Activated CD8-positive, alpha-beta T cell treated with anti-CD3 and anti-CD28 coated beads for 36 hours (primary cell): ENCODE results near the gene PAX1. TPM values are rescaled to one million over a fixed set of nuclear protein-coding genes. Genes with fewer than 3 reads are reported as not detected.

ENCODE experiments used
- ATAC-seq: fragments of 200-7000 bp; cut with Tn5 transposase; one replicate; pipeline ENCODE4 v1.10.0; 2021; ENCODE audit warnings: mild to moderate bottlenecking, moderate library complexity
- CTCF ChIA-PET: fragments of 350-600 bp; sonication (Branson Sonifier 250); formaldehyde crosslinking; loops from one replicate; lab custom pipeline; 2021; ENCODE audit warnings: antibody characterized with exemption; lab: Charles Lee
- POLR2A ChIA-PET: fragments of 350-600 bp; sonication (Branson Sonifier 250); formaldehyde crosslinking; loops from one replicate; lab custom pipeline; 2021; ENCODE audit warnings: antibody characterized with exemption; lab: Charles Lee
- DNase-seq: peaks from one replicate; pipeline ENCODE4 v3.0.0-alpha.2; 2020
- H3K27ac Mint-ChIP-seq: one replicate; pipeline ENCODE4 v1.8.0; 2021; ENCODE audit warnings: mild to moderate bottlenecking, mixed read lengths
- H3K27me3 Mint-ChIP-seq: one replicate; pipeline ENCODE4 v1.8.0; 2021; ENCODE audit warnings: mixed read lengths
- H3K36me3 Mint-ChIP-seq: one replicate; pipeline ENCODE4 v1.8.0; 2021; ENCODE audit warnings: low read depth, mixed read lengths
- H3K4me1 Mint-ChIP-seq: one replicate; pipeline ENCODE4 v1.8.0; 2021; ENCODE audit warnings: low read depth, mixed read lengths
- H3K4me3 Mint-ChIP-seq: one replicate; pipeline ENCODE4 v1.8.0; 2021; ENCODE audit warnings: mild to moderate bottlenecking, moderate library complexity, mixed read lengths
- H3K9me3 Mint-ChIP-seq: one replicate; pipeline ENCODE4 v1.8.0; 2021; ENCODE audit warnings: mixed read lengths
- CTCF ChIP-seq: fragments of 200-600 bp; IDR thresholded peaks from one replicate; pipeline ENCODE4 v1.8.0; 2022; ENCODE audit warnings: antibody characterized with exemption, mild to moderate bottlenecking
- intact Hi-C: fragments of 100-400 bp; cut with micrococcal nuclease; formaldehyde crosslinking; loops from one replicate; pipeline ENCODE4 v1.10.0; 2022
- total RNA-seq, 2 experiments: library from RNA; stranded (reverse); gene quantifications; one replicate each; pipeline ENCODE4 v1.2.3, GENCODE V29; 2021

PAX1 gene
- total RNA-seq, 2 experiments from 2014 or later = not detected

GRCh38 chr20:21693322-21693721, 12.1 kb upstream of the PAX1 start:
- Mint-ChIP-seq H3K9me3 (no peaks in the 10 kb centered on the region), H3K27me3 (peaks cover 11% of the 10 kb centered on the region), H3K36me3 (no peaks in the 10 kb centered on the region), H3K27ac (no peak overlapping the region), H3K4me3 (no peak overlapping the region), H3K4me1 (no peaks in the 10 kb centered on the region)
- POLR2A ChIA-PET = no interaction called here
- ATAC-seq (no peak), DNase-seq (no peak)
- intact Hi-C loops = no loop called here
- no peak for TF ChIP-seq CTCF
- CTCF ChIA-PET = interaction anchor here (1.4 kb wide), 1 partner anchor 9 kb away, joined by 5 read pairs; no protein-coding TSS in a partner anchor

- ATAC-seq = no peak
- intact Hi-C loops = no loop called here
These were observed 6.8 kb upstream of the PAX1 start for GRCh38 chr20:21698494-21699215.

GRCh38 chr20:21699216-21699508, 6.3 kb upstream of the PAX1 start:
- ATAC-seq (no peak), DNase-seq (no peak)
- Mint-ChIP-seq H3K9me3 (no peaks in the 10 kb centered on the region), H3K36me3 (no peaks in the 10 kb centered on the region), H3K27ac (no peak overlapping the region), H3K4me3 (no peak overlapping the region), H3K4me1 (peaks cover 3% of the 10 kb centered on the region), H3K27me3 (peaks cover 51% of the 10 kb centered on the region)
- ChIA-PET POLR2A (no interaction called here), CTCF (interaction anchor here (1.6 to 1.7 kb wide), 2 partner anchors 8 to 20 kb away, joined by 3 to 5 read pairs; no protein-coding TSS in a partner anchor)
- intact Hi-C loops = no loop called here
- no peak for TF ChIP-seq CTCF

More at GRCh38 chr20:21698494-21699215, 6.8 kb upstream of the PAX1 start:
- Mint-ChIP-seq H3K9me3 (no peaks in the 10 kb centered on the region), H3K4me1 (peaks cover 3% of the 10 kb centered on the region), H3K4me3 (no peak overlapping the region), H3K36me3 (no peaks in the 10 kb centered on the region), H3K27me3 (peaks cover 49% of the 10 kb centered on the region), H3K27ac (no peak overlapping the region)
- ChIA-PET CTCF (interaction anchor here (1.7 kb wide), 1 partner anchor 20 kb away, joined by 5 read pairs; no protein-coding TSS in a partner anchor), POLR2A (no interaction called here)
- TF ChIP-seq CTCF = no peak
- DNase-seq = no peak

GRCh38 chr20:21701171-21701876, 4.1 kb upstream of the PAX1 start:
- Mint-ChIP-seq H3K4me1 (peaks cover 3% of the 10 kb centered on the region), H3K9me3 (no peaks in the 10 kb centered on the region), H3K27me3 (peaks cover 61% of the 10 kb centered on the region), H3K27ac (no peak overlapping the region), H3K36me3 (no peaks in the 10 kb centered on the region), H3K4me3 (no peak overlapping the region)
- DNase-seq = no peak
- ATAC-seq = no peak
- ChIA-PET POLR2A (interaction anchor here (0.5 kb wide), 1 partner anchor 1679 kb away, joined by 3 read pairs; no protein-coding TSS in a partner anchor), CTCF (interaction anchor here (1.0 to 1.4 kb wide), 2 partner anchors 13 to 18 kb away, joined by 3 to 6 read pairs; no protein-coding TSS in a partner anchor)
- intact Hi-C loops = loop anchor here (5.0 to 10.0 kb wide), 2 partner anchors 184 to 883 kb away; partner anchors contain the start of gene FOXA2
- no peak for TF ChIP-seq CTCF
